ENCODE measurements around the gene UNC13A.
A peak's percentile ranks its signal among the peaks of the same experiment; 100 is the strongest.
"Not testable (repeated sequence)": the region's sequence is repeated elsewhere in the genome, so short reads cannot be mapped to it uniquely, and the experiment has no call there.

Gene UNC13A

GRCh38 chr19:17557466-17557865 is 130.7 kb downstream of the UNC13A start:
- Histone ChIP-seq H3K4me3 (peak overlapping the region in 9 of 10 experiments; percentile 76 to 99 (median 94); a peak in 14 of 20 replicates), H3K36me3 (peaks cover 48 to 59% (median 55%) of the 10 kb centered on the region in 11 experiments), H3K9ac (peak overlapping the region; percentile 84 to 96 (median 91); a peak in 15 of 22 replicates), H4K20me1 (peaks cover 0 to 49% (median 25%) of the 10 kb centered on the region in 11 experiments; a peak in 14 of 22 replicates), H3K9me3 (replicated peaks in 1 of 11) (no peaks in the 10 kb centered on the region), H3K27me3 (no peaks in the 10 kb centered on the region), H3K27ac (peak overlapping the region in 10 of 11 experiments; percentile 78 to 93 (median 90); a peak in 17 of 22 replicates), H3K4me1 (peaks cover 75 to 88% (median 82%) of the 10 kb centered on the region in 10 experiments), H3K4me2 (peak overlapping the region; percentile 78 to 94 (median 88))
- TF ChIP-seq Cebpa-rat (IDR thresholded peaks at IDR 0.05): peak in 6 of 11 experiments; percentile 24 to 68 (median 44); a peak in 7 of 22 replicates

GRCh38 chr19:17556995-17557394 is 131.2 kb downstream of the UNC13A start:
- H3K27ac ChIP-seq: peak overlapping the region in 10 of 11 experiments; percentile 78 to 93 (median 90); a peak in 19 of 22 replicates
- H3K9ac ChIP-seq: peak overlapping the region; percentile 84 to 96 (median 91)
- peak overlapping the region; percentile 76 to 99 (median 94) for H3K4me3 ChIP-seq
- peaks cover 44 to 55% (median 51%) of the 10 kb centered on the region in 11 experiments for H3K36me3 ChIP-seq
- H3K4me2 ChIP-seq: peak overlapping the region; percentile 78 to 94 (median 88)
- peaks cover 75 to 88% (median 82%) of the 10 kb centered on the region in 10 experiments for H3K4me1 ChIP-seq
- H4K20me1 ChIP-seq: peaks cover 0 to 45% (median 23%) of the 10 kb centered on the region in 11 experiments; a peak in 14 of 22 replicates
- H3K27me3 ChIP-seq: no peaks in the 10 kb centered on the region
- no peaks in the 10 kb centered on the region for H3K9me3 ChIP-seq (replicated peaks in 1 of 11)
- TF ChIP-seq Cebpa-rat (IDR thresholded peaks at IDR 0.05): no peak

- Histone ChIP-seq H3K4me1 (peaks cover 73 to 84% (median 79%) of the 10 kb centered on the region in 10 experiments), H3K9ac (peak overlapping the region; percentile 84 to 96 (median 91)), H3K27ac (peak overlapping the region; percentile 78 to 93 (median 89)), H3K27me3 (no peaks in the 10 kb centered on the region), H3K4me3 (peak overlapping the region; percentile 76 to 99 (median 94)), H3K9me3 (replicated peaks in 1 of 11) (no peaks in the 10 kb centered on the region), H4K20me1 (peaks cover 0 to 42% (median 23%) of the 10 kb centered on the region in 11 experiments; a peak in 13 of 22 replicates), H3K36me3 (peaks cover 39 to 50% (median 44%) of the 10 kb centered on the region in 11 experiments), H3K4me2 (peak overlapping the region; percentile 78 to 94 (median 88))
- TF ChIP-seq Cebpa-rat (IDR thresholded peaks at IDR 0.05): no peak
Observed at GRCh38 chr19:17555929-17556813, 132.0 kb downstream of the UNC13A start.

- H3K9ac ChIP-seq: peak within 1 kb of the TSS; percentile 84 to 96 (median 91)
- H3K36me3 ChIP-seq: peaks cover 33 to 43% (median 38%) of the 10 kb centered on the region in 11 experiments
- peak within 1 kb of the TSS; percentile 79 to 94 (median 88) for H3K4me2 ChIP-seq
- peak within 1 kb of the TSS; percentile 78 to 93 (median 89) for H3K27ac ChIP-seq
- peaks cover 66 to 81% (median 75%) of the 10 kb centered on the region in 10 experiments for H3K4me1 ChIP-seq
- no peaks in the 10 kb centered on the region for H3K27me3 ChIP-seq
- no peaks in the 10 kb centered on the region for H3K9me3 ChIP-seq (replicated peaks in 1 of 11)
- peak within 1 kb of the TSS; percentile 76 to 99 (median 94) for H3K4me3 ChIP-seq
- H4K20me1 ChIP-seq: peaks cover 0 to 41% (median 23%) of the 10 kb centered on the region in 11 experiments; a peak in 13 of 22 replicates
- no peak for TF ChIP-seq Cebpa-rat (IDR thresholded peaks at IDR 0.05)
Observed at GRCh38 chr19:17555480-17555928, 132.7 kb downstream of the UNC13A start, which contains the start of gene COLGALT1. TSS of gene COLGALT1 (plus strand) at chr19:17555649. CDS start at chr19:17555714, 65 bp downstream.

- peak overlapping the region; percentile 56 to 96 (median 91); a peak in 21 of 22 replicates for H3K9ac ChIP-seq
- H3K27ac ChIP-seq: peak overlapping the region; percentile 15 to 93 (median 89); a peak in 20 of 22 replicates
- H3K4me3 ChIP-seq: peak overlapping the region; percentile 76 to 99 (median 94)
- peaks cover 0 to 36% (median 22%) of the 10 kb centered on the region in 11 experiments; a peak in 13 of 22 replicates for H4K20me1 ChIP-seq
- no peaks in the 10 kb centered on the region for H3K9me3 ChIP-seq (replicated peaks in 1 of 11)
- peaks cover 28 to 42% (median 33%) of the 10 kb centered on the region in 11 experiments for H3K36me3 ChIP-seq
- H3K27me3 ChIP-seq: no peaks in the 10 kb centered on the region
- TF ChIP-seq Cebpa-rat (IDR thresholded peaks at IDR 0.05): no peak
- peaks cover 61 to 81% (median 70%) of the 10 kb centered on the region in 10 experiments for H3K4me1 ChIP-seq
- H3K4me2 ChIP-seq: peak overlapping the region; percentile 64 to 94 (median 87)
Observed at GRCh38 chr19:17554968-17555479, 133.1 kb downstream of the UNC13A start.

- TF ChIP-seq Cebpa-rat (IDR thresholded peaks at IDR 0.05): peak in 3 of 11 experiments; percentile 34 to 58 (median 52); a peak in 4 of 22 replicates
- H3K4me2 ChIP-seq: peak overlapping the region; percentile 64 to 93 (median 81)
- peak overlapping the region; percentile 42 to 96 (median 72); a peak in 21 of 22 replicates for H3K9ac ChIP-seq
Observed at GRCh38 chr19:17553256-17553655, 134.9 kb downstream of the UNC13A start.

GRCh38 chr19:17552735-17553134 is 135.4 kb downstream of the UNC13A start:
- H3K9ac ChIP-seq: peak overlapping the region; percentile 42 to 96 (median 72); a peak in 21 of 22 replicates
- peak overlapping the region; percentile 50 to 93 (median 87); a peak in 21 of 22 replicates for H3K27ac ChIP-seq
- peak overlapping the region; percentile 64 to 93 (median 81) for H3K4me2 ChIP-seq
- peaks cover 61 to 90% (median 72%) of the 10 kb centered on the region in 10 experiments for H3K4me1 ChIP-seq
- peaks cover 0 to 19% (median 10%) of the 10 kb centered on the region in 11 experiments; a peak in 11 of 22 replicates for H4K20me1 ChIP-seq
- H3K4me3 ChIP-seq: peak overlapping the region in 7 of 10 experiments; percentile 2 to 39 (median 25); a peak in 9 of 20 replicates
- not testable (repeated sequence) for H3K9me3 ChIP-seq (replicated peaks in 1 of 11); H3K27me3 ChIP-seq
- H3K36me3 ChIP-seq: peaks cover 6 to 39% (median 11%) of the 10 kb centered on the region in 11 experiments; a peak in 20 of 22 replicates

More at GRCh38 chr19:17553256-17553655, 134.9 kb downstream of the UNC13A start:
- Histone ChIP-seq H3K9me3 (replicated peaks in 1 of 11) (peaks cover 0 to 5% (median 0%) of the 10 kb centered on the region in 11 experiments; a peak in 1 of 22 replicates), H3K4me3 (peak overlapping the region in 9 of 10 experiments; percentile 2 to 39 (median 25); a peak in 13 of 20 replicates), H3K36me3 (peaks cover 11 to 37% (median 16%) of the 10 kb centered on the region in 11 experiments), H3K27ac (peak overlapping the region; percentile 50 to 93 (median 87); a peak in 21 of 22 replicates), H3K4me1 (peaks cover 63 to 88% (median 71%) of the 10 kb centered on the region in 10 experiments), H4K20me1 (peaks cover 0 to 22% (median 12%) of the 10 kb centered on the region in 11 experiments; a peak in 11 of 22 replicates), H3K27me3 (no peaks in the 10 kb centered on the region)

Data from BLaER1 treated with 17β-estradiol and CSF1 and Interleukin-3, amounts not matched to agents 10 nM and 100 nM (cell line).